Heart left ventricle (tissue), 16 donors: ENCODE results near the gene LHCGR. TPM values are rescaled to one million over a fixed set of nuclear protein-coding genes. Genes with fewer than 3 reads are reported as not detected.

Experiments used
- ATAC-seq, 4 donors: fragments of 200-7000 bp; cut with Tn5 transposase; one replicate each; pipeline ENCODE4 v1.9.1; 2020 to 2022; ENCODE audit warnings: moderate library complexity in 4 of 4, mild to moderate bottlenecking in 3 of 4, moderate number of reproducible peaks in 1 of 4
- DNase-seq, 5 donors: peaks; one replicate each; pipeline ENCODE4 v3.0.0-alpha.2; 2020
- H3K27ac ChIP-seq, 12 donors: fragments of 200-600 bp; sonication (generic) in 4 of 12; one replicate each; pipeline versions ENCODE4 v1.5.0 to v1.8.0; 2016 to 2022; ENCODE audit warnings: mild to moderate bottlenecking in 2 of 12
- H3K27me3 ChIP-seq, 9 donors: fragments of 200-600 bp; sonication (generic) in 2 of 9; one replicate each; pipeline versions ENCODE4 v1.5.1 to v1.8.0; 2016 to 2022; ENCODE audit warnings: mild to moderate bottlenecking in 3 of 9
- H3K36me3 ChIP-seq, 9 donors: fragments of 200-600 bp; sonication (generic) in 2 of 9; one replicate each; pipeline versions ENCODE4 v1.5.0 to v1.8.0; 2018 to 2022; ENCODE audit warnings: mild to moderate bottlenecking in 2 of 9
- H3K4me1 ChIP-seq, 12 donors: fragments of 200-600 bp; sonication (generic) in 4 of 12; one replicate each; pipeline versions ENCODE4 v1.5.0 to v1.8.0; 2016 to 2022; ENCODE audit warnings: mild to moderate bottlenecking in 3 of 12
- H3K4me3 ChIP-seq, 12 donors: fragments of 200-600 bp; sonication (generic) in 4 of 12; one replicate each; pipeline versions ENCODE4 v1.5.0 to v1.8.0; 2017 to 2022; ENCODE audit warnings: mild to moderate bottlenecking in 9 of 12, moderate library complexity in 4 of 12
- H3K9me3 ChIP-seq, 12 donors: fragments of 200-600 bp; sonication (generic) in 4 of 12; one replicate each; pipeline versions ENCODE4 v1.5.0 to v1.8.0; 2016 to 2022; ENCODE audit warnings: mild to moderate bottlenecking in 1 of 12
- CTCF ChIP-seq, 12 donors: fragments of 200-600 bp; sonication (generic) in 4 of 12; IDR thresholded peaks; one replicate each; pipeline versions ENCODE4 v1.5.0 to v1.8.0; 2018 to 2022; ENCODE audit warnings: antibody characterized with exemption in 12 of 12, mild to moderate bottlenecking in 5 of 12
- POLR2A ChIP-seq, 2 donors: fragments of 450-650 bp; IDR thresholded peaks; one replicate each; pipeline ENCODE4 v1.6.1; 2017; ENCODE audit warnings: antibody characterized with exemption in 2 of 2, mild to moderate bottlenecking in 2 of 2, moderate library complexity in 2 of 2
- WGBS, 4 donors: extraction: QIAGEN DNeasy Blood & Tissue Kit in 2 of 4; methylation state at CpG; one replicate each; pipeline versions ENCODE4 v1.1.5 to v1.1.7; 2013 to 2018; 5-methylcytosine and 5-hydroxymethylcytosine counted together
- intact Hi-C, 10 donors: fragments of 100-400 bp; cut with DNase I; formaldehyde crosslinking; loops; one replicate each; pipeline versions ENCODE4 v1.11.1 to v1.14.2; 2022
- polyA plus RNA-seq, 2 donors: library from polyadenylated mRNA; stranded (reverse); fragments of 200-250 nt; gene quantifications; one replicate each; pipeline ENCODE4 v1.2.3, GENCODE V29; 2013
- total RNA-seq, 9 donors: library from RNA; depleted of rRNA in 2 of 9; stranded (reverse); fragments of >200 nt in 2 of 9; fragmentation: NEBNext Ultra II Directional in 3 of 9; extraction: Animal tissue kit (Norgen Biotek cat#: 25700) in 3 of 9; gene quantifications; one replicate each; pipeline versions ENCODE4 v1.1.0 to v1.2.4, GENCODE V29; 2016 to 2023
- donor health status: ischemic (EF 13 %, LVEDD 7.1; RV severe dilation, severe dysfunction).
- donor health status: healthy with polysubstance abuse.
- donor health status: DM: no; HTN: yes; CAD: no.
- donor health status: DM: no; HTN: no; CAD: no.
- donor health status: ischemic (EF 25% LVEDD 6.9; RV normal size, moderate dysfunction).
- donor health status: ischemic (EF 25% LVEDD 5.7; RV mildly dilated, moderate dysfunction).
- donor health status: healthy.
- donor health status: DM: yes; HTN: yes; CAD: no.
- donor health status: ischemic (EF 35%, LVEDD 5.7; RV mildly dilated, moderate dysfunction).
- donor health status: nonischemic (EF 11% LVEDD 7.7; RV severe dilation, severe dysfunction).
- donor health status: DM: yes; HTN: yes; CAD: no.
- donor health status: PGD.
- donor health status: ischemic (EF 29% LVEDD 5.4; RV normal size, mild dysfunction).
- donor health status: nonischemic (EF 23%, LVEDD 6.1; RV moderate dilation, normal function).

LHCGR gene
- total and polyA plus RNA-seq, 11 donors = 0.09 to 1.4 (median 0.42) TPM; not detected in 6

GRCh38 chr2:48792030-48792429, 36.5 kb upstream of the LHCGR start:
- WGBS, 4 donors = 81 to 89% (median 84%) methylated on average over 3 of the region's 3 CpGs
- ATAC-seq = no peak
- Histone ChIP-seq H3K27me3 (no peaks in the 10 kb centered on the region), H3K4me1 (no peaks in the 10 kb centered on the region), H3K36me3 (no peaks in the 10 kb centered on the region), H3K9me3 (no peaks in the 10 kb centered on the region), H3K27ac (no peak overlapping the region), H3K4me3 (no peak overlapping the region)
- intact Hi-C loops = no loop called here
- TF ChIP-seq POLR2A (IDR thresholded peaks at IDR 0.05) = no peak
- TF ChIP-seq CTCF (IDR thresholded peaks at IDR 0.05) = no peak
- no peak for DNase-seq

- no peak for DNase-seq
- TF ChIP-seq CTCF (IDR thresholded peaks at IDR 0.05) (no peak), POLR2A (IDR thresholded peaks at IDR 0.05) (no peak)
- Histone ChIP-seq H3K27me3 (no peaks in the 10 kb centered on the region), H3K4me1 (no peaks in the 10 kb centered on the region), H3K9me3 (no peaks in the 10 kb centered on the region), H3K36me3 (no peaks in the 10 kb centered on the region), H3K4me3 (no peak overlapping the region), H3K27ac (no peak overlapping the region)
- no peak for ATAC-seq
- intact Hi-C loops = no loop called here
- WGBS, 4 donors = 73 to 77% (median 75%) methylated on average over 13 of the region's 13 CpGs
These were observed 35.1 kb upstream of the LHCGR start for GRCh38 chr2:48790407-48791170.

- Histone ChIP-seq H3K4me3 (no peak overlapping the region), H3K4me1 (no peaks in the 10 kb centered on the region), H3K27ac (no peak overlapping the region), H3K27me3 (no peaks in the 10 kb centered on the region), H3K36me3 (no peaks in the 10 kb centered on the region), H3K9me3 (no peaks in the 10 kb centered on the region)
- ATAC-seq (no peak), DNase-seq (no peak)
- TF ChIP-seq CTCF (IDR thresholded peaks at IDR 0.05) (no peak), POLR2A (IDR thresholded peaks at IDR 0.05) (no peak)
- 81 to 91% (median 83%) methylated on average over 8 of the region's 8 CpGs for WGBS, 4 donors
- intact Hi-C loops = no loop called here
These were observed 32.1 kb upstream of the LHCGR start for GRCh38 chr2:48787580-48787979.

- Histone ChIP-seq H3K9me3 (no peaks in the 10 kb centered on the region), H3K27me3 (no peaks in the 10 kb centered on the region), H3K27ac (no peak overlapping the region), H3K36me3 (no peaks in the 10 kb centered on the region), H3K4me3 (no peak overlapping the region), H3K4me1 (no peaks in the 10 kb centered on the region)
- ATAC-seq (no peak), DNase-seq (no peak)
- WGBS, 4 donors = 32 to 74% (median 57%) methylated on average over 1 of the region's 1 CpG
- intact Hi-C loops = no loop called here
- TF ChIP-seq CTCF (IDR thresholded peaks at IDR 0.05) (no peak), POLR2A (IDR thresholded peaks at IDR 0.05) (no peak)
These were observed 25.8 kb upstream of the LHCGR start for GRCh38 chr2:48781366-48781765.
